ENCODE data around the gene UBXN4.

DNA sequence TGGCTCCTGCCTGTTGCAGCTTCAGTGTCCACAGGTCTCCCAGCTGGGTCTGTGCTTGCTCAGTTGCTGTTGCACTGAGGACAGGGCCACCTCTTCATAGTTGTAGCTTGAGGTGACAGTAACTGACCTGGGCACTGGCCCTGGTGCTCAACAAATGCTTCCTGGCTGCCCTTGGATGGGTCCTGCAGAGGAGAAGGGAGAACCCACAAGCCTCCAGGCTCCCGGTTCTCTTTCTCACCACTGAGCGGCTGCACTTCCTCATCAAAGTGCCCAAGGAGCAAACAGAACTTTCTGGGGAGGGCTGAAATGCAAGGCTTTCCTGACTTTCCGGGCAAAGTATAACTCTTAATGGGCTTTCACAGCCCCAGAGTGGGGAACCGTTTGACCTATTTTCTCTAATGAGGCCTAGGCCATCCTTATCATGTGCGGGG, 56.6 kb downstream of the UBXN4 start:
- TF ChIP-seq, protein P1, sequence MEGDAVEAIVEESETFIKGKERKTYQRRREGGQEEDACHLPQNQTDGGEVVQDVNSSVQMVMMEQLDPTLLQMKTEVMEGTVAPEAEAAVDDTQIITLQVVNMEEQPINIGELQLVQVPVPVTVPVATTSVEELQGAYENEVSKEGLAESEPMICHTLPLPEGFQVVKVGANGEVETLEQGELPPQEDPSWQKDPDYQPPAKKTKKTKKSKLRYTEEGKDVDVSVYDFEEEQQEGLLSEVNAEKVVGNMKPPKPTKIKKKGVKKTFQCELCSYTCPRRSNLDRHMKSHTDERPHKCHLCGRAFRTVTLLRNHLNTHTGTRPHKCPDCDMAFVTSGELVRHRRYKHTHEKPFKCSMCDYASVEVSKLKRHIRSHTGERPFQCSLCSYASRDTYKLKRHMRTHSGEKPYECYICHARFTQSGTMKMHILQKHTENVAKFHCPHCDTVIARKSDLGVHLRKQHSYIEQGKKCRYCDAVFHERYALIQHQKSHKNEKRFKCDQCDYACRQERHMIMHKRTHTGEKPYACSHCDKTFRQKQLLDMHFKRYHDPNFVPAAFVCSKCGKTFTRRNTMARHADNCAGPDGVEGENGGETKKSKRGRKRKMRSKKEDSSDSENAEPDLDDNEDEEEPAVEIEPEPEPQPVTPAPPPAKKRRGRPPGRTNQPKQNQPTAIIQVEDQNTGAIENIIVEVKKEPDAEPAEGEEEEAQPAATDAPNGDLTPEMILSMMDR (IDR thresholded peaks at IDR 0.05): no peak
- TF ChIP-seq POLR2AphosphoS5 (IDR thresholded peaks at IDR 0.05; ENCODE audit: low read depth, low read length): no peak
- TF ChIP-seq, protein P2, sequence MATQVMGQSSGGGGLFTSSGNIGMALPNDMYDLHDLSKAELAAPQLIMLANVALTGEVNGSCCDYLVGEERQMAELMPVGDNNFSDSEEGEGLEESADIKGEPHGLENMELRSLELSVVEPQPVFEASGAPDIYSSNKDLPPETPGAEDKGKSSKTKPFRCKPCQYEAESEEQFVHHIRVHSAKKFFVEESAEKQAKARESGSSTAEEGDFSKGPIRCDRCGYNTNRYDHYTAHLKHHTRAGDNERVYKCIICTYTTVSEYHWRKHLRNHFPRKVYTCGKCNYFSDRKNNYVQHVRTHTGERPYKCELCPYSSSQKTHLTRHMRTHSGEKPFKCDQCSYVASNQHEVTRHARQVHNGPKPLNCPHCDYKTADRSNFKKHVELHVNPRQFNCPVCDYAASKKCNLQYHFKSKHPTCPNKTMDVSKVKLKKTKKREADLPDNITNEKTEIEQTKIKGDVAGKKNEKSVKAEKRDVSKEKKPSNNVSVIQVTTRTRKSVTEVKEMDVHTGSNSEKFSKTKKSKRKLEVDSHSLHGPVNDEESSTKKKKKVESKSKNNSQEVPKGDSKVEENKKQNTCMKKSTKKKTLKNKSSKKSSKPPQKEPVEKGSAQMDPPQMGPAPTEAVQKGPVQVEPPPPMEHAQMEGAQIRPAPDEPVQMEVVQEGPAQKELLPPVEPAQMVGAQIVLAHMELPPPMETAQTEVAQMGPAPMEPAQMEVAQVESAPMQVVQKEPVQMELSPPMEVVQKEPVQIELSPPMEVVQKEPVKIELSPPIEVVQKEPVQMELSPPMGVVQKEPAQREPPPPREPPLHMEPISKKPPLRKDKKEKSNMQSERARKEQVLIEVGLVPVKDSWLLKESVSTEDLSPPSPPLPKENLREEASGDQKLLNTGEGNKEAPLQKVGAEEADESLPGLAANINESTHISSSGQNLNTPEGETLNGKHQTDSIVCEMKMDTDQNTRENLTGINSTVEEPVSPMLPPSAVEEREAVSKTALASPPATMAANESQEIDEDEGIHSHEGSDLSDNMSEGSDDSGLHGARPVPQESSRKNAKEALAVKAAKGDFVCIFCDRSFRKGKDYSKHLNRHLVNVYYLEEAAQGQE (IDR thresholded peaks at IDR 0.05; ENCODE audit: insufficient read depth in 1 of 2, low read depth in 2 of 2, low read length in 1 of 2): no peak

Data from Panc1 (cell line).